ENCODE results near the gene BAIAP2.
"Not testable (repeated sequence)": the region's sequence is repeated elsewhere in the genome, so short reads cannot be mapped to it uniquely, and the experiment has no call there.

Gene BAIAP2

DNA sequence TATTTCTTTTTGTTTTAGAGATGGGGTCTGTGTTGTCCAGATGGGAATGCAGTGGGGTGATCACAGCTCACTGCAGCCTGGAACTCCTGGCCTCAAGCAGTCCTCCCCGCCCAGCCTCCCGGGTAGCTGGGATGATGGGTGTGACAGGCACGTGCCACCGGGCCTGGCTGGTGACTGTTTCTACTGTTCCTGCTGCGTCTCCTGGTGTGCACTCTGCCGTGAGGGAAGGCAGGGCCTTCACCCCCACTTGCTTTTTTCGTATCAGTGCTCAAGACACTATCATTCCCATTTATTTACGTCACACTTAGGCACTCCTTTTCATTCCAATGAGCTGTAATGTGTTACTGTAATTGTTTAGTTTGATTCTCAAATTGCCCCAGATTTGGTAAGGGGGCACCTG lies 105.1 kb downstream of the BAIAP2 start:
- no peak for DNase-seq (ENCODE audit: low spot score)

GRCh38 chr17:81140695-81141094 lies 105.7 kb downstream of the BAIAP2 start:
- DNase-seq (ENCODE audit: low spot score) = no peak

- DNase-seq (ENCODE audit: low spot score) = peak; percentile 49
Measured at GRCh38 chr17:81142301-81143199, 107.6 kb downstream of the BAIAP2 start.

DNA sequence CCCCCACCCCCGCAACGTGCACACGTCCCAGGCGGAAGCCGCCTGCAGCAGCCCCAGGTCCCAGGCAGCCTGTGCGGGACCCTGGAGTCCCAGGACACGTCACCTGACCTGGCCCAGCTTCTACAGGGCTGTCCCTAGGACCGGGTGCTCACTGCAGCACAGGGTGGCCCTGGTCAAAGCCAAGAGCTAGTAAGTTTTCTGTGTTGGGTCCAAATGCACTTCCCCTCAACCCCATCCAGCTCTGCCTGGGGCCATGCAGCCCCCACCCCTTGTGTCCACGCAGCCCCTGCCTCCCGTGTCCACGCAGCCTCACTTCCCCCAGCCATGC lies 108.2 kb downstream of the BAIAP2 start:
- no peak for DNase-seq (ENCODE audit: low spot score)

- DNase-seq (ENCODE audit: low spot score) = no peak
Measured at GRCh38 chr17:81143717-81144422, 108.9 kb downstream of the BAIAP2 start.

GRCh38 chr17:81144423-81144781 lies 109.5 kb downstream of the BAIAP2 start:
- no peak for DNase-seq (ENCODE audit: low spot score)

DNA sequence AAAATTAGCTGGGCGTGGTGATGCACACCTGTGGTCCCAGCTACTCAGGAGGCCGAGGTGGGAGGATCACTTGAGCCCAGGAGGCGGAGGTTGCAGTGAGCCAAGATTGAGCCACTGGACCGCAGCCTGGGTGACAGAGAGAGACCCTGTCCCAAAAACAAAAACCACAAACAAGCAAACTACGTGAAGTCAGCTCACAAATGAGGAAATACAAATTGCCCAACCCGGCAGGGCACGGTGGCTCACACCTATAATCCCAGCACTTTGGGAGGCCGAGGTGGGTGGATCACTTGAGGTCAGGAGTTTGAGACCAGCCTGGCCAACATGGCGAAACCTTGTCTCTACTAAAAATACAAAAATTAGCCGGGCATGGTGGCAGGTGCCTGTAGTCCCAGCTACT lies 111.3 kb downstream of the BAIAP2 start:
- DNase-seq (ENCODE audit: low spot score) = not testable (repeated sequence)

- DNase-seq (ENCODE audit: low spot score) = no peak
Measured at GRCh38 chr17:81147701-81148100, 112.8 kb downstream of the BAIAP2 start.

- no peak for DNase-seq (ENCODE audit: low spot score)
Measured at GRCh38 chr17:81148571-81148970, 113.6 kb downstream of the BAIAP2 start.

- no peak for DNase-seq (ENCODE audit: low spot score)
Measured at GRCh38 chr17:81148986-81149533, 114.1 kb downstream of the BAIAP2 start.

DNA sequence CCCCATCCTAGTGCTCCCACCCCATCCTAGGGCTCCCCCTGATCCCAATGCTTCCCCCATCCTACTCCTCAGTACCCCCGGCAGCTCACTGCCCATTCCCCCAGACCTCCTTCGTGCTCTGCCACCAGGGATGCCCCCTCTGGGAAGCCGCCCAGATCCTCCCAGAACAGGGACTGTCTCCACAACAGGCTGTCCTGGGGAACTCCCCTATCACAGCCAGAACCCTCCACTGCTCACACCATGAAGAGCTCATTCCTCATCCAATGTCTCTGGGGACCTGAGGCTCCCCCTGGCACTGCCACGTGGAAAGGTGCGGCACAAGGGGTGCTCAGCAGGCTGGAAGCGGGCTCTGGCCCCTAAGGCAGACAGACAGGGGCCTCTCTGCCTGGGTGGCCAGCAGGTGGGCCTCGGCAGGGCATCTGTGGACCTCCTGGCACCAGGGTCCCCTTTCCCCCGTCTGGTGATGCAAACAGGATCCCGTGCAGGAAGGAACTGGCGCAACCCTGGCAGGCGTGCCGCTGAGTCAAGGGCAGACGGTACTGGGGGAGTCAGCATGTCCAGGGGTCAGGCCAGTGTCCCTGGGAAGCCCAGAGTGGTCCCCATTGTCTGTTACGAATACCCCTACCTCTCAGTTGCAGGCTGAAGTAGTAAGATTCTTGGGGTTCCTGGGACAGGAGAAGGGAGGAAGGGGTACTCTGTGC lies 115.6 kb downstream of the BAIAP2 start:
- no peak for DNase-seq (ENCODE audit: low spot score)

DNA sequence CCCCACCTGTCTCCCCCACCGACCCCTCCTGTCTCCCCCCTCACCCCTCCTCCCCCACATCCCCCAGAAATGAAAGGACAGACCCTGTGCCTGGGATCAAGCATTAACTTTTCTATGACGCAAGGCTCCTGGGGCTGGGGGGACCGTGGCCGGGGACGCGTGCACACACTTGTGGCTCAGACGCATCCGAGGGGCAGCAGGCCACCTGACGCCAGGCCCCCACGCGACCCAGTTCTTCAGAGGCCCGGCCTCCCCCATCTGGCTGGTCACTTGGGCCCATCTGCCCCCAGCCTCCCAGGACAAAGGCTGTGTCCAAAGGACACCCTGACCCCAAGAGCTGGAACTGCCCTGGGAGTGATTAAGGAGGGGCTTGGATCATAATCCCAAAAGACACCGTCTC lies 116.3 kb downstream of the BAIAP2 start:
- DNase-seq (ENCODE audit: low spot score) = no peak

DNA sequence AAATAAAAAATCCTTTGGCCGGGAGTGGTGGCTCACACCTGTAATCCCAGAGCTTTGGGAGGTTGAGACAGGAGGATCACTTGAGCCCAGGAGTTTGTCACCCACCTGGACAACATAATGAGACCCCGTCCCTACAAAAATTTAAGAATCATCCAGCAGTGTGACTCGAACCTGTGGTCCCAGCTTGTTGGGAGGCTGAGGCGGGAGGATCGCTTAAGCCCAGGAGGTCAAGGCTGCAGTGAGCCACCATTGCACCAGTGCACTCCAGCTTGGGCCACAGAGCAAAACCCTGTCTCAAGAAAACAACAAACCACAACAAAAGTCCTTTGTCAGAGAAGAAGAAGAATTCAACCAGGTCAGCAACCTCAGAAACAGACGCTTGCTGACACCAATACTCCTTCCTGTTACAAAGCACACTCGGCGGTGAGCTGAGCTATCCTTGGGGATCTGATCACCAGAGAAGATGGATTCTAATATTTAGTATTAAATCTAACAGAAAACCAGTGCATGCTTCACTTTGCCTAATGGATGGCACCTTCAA lies 117.4 kb downstream of the BAIAP2 start:
- DNase-seq (ENCODE audit: low spot score) = no peak

GRCh38 chr17:81153340-81153803 lies 118.4 kb downstream of the BAIAP2 start:
- no peak for DNase-seq (ENCODE audit: low spot score)

- not testable (repeated sequence) for DNase-seq (ENCODE audit: low spot score)
Measured at GRCh38 chr17:81154016-81154415, 119.1 kb downstream of the BAIAP2 start.

GRCh38 chr17:81154961-81155360 lies 120.0 kb downstream of the BAIAP2 start:
- no peak for DNase-seq (ENCODE audit: low spot score)

DNA sequence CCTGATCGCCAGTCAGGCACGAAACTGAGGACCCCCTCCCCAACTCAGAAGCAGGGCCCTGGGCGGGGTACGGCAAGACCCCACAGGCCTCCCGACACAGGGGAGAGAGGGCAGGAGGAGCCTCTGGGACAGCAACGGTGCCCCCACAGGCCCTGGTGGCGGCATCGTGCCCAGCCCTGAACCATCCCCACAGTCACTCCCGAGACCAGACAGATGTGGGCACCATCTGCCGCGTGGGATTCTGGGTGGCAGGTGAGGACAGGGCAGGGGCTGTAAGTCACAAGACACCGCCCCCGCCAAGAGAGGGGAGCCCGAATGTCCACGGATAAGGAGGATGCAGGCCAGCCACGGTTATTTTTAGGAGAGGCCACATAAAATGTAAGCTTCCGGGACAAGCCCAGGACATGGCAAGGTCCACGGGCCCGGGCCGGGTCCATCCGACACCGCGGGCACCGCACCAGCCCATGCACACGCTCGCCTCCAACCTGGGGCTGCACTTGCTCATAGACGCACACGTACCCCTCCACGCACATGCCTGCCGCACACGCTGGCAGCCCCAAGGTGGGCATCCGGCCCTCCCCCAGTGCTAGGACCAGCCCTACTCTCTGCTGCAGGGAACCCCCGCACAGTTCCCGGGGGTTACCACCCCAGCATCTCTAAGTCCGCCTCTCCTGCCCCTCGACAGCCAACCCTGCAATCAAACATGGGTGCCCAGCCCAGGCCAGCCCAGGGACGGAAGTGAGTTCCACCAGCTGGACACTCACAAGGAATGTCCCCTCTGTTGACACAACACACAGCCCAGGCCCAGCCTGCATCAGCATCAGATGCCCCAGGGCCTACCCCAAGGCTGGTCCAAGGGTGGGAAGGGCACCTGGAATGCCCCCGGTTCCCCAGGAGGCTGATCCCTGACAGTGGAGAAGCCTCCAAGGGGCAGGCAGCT lies 122.2 kb downstream of the BAIAP2 start:
- DNase-seq (ENCODE audit: low spot score) = no peak

GRCh38 chr17:81157848-81158687 lies 123.1 kb downstream of the BAIAP2 start:
- DNase-seq (ENCODE audit: low spot score) = no peak

- DNase-seq (ENCODE audit: low spot score) = no peak
Measured at GRCh38 chr17:81158688-81159590, 124.0 kb downstream of the BAIAP2 start.
